Heart left ventricle (tissue), 13 donors: ENCODE results near the gene DNAJB4.
"Not testable (repeated sequence)": the region's sequence is repeated elsewhere in the genome, so short reads cannot be mapped to it uniquely, and the experiment has no call there.

ENCODE experiments used
- POLR2A ChIP-seq, 2 donors: fragments of 450-650 bp; IDR thresholded peaks; one replicate each; pipeline ENCODE4 v1.6.1; 2017; ENCODE audit warnings: antibody characterized with exemption in 2 of 2, mild to moderate bottlenecking in 2 of 2, moderate library complexity in 2 of 2
- TF ChIP-seq, protein P1 (sequence below), 12 donors: fragments of 200-600 bp; sonication (generic) in 4 of 12; IDR thresholded peaks; one replicate each; pipeline versions ENCODE4 v1.5.0 to v1.8.0; 2018 to 2022; ENCODE audit warnings: antibody characterized with exemption in 12 of 12, mild to moderate bottlenecking in 5 of 12
- donor health status: ischemic (EF 13 %, LVEDD 7.1; RV severe dilation, severe dysfunction).
- donor health status: DM: no; HTN: yes; CAD: no.
- donor health status: DM: no; HTN: no; CAD: no.
- donor health status: ischemic (EF 25% LVEDD 6.9; RV normal size, moderate dysfunction).
- donor health status: ischemic (EF 25% LVEDD 5.7; RV mildly dilated, moderate dysfunction).
- donor health status: ischemic (EF 35%, LVEDD 5.7; RV mildly dilated, moderate dysfunction).
- donor health status: nonischemic (EF 11% LVEDD 7.7; RV severe dilation, severe dysfunction).
- donor health status: DM: yes; HTN: yes; CAD: no.
- donor health status: PGD.
- donor health status: ischemic (EF 29% LVEDD 5.4; RV normal size, mild dysfunction).
- donor health status: nonischemic (EF 23%, LVEDD 6.1; RV moderate dilation, normal function).

DNA sequence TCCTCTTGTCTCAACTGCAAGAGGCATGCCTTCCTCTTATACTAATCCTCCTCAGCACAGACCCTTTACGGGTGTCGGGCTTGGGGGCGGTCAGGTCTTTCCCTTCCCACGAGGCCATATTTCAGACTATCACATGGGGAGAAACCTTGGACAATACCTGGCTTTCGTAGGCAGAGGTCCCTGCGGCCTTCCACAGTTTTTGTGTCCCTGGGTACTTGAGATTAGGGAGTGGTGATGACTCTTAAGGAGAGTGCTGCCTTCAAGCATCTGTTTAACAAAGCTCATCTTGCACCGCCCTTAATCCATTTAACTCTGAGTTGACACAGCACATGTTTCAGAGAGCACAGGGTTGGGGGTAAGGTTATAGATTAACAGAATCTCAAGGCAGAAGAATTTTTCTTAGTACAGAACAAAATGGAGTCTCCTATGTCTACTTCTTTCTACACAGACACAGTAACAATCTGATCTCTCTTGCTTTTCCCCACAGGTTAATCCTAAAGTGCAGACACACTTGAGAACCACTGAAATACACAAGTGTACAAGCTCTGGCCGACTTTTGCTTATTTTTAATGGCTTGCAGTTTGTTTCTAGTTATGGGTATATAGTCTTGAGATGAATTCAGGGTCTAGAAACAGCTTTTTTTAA lies 21.3 kb upstream of the DNAJB4 start:
- TF ChIP-seq POLR2A (IDR thresholded peaks at IDR 0.05) = not testable (repeated sequence)
- TF ChIP-seq, protein P1, sequence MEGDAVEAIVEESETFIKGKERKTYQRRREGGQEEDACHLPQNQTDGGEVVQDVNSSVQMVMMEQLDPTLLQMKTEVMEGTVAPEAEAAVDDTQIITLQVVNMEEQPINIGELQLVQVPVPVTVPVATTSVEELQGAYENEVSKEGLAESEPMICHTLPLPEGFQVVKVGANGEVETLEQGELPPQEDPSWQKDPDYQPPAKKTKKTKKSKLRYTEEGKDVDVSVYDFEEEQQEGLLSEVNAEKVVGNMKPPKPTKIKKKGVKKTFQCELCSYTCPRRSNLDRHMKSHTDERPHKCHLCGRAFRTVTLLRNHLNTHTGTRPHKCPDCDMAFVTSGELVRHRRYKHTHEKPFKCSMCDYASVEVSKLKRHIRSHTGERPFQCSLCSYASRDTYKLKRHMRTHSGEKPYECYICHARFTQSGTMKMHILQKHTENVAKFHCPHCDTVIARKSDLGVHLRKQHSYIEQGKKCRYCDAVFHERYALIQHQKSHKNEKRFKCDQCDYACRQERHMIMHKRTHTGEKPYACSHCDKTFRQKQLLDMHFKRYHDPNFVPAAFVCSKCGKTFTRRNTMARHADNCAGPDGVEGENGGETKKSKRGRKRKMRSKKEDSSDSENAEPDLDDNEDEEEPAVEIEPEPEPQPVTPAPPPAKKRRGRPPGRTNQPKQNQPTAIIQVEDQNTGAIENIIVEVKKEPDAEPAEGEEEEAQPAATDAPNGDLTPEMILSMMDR (IDR thresholded peaks at IDR 0.05) = not testable (repeated sequence)
